Tibial nerve (tissue), 4 donors: ENCODE data around the gene TXNDC2. TPM values are rescaled to one million over a fixed set of nuclear protein-coding genes. Genes with fewer than 3 reads are reported as not detected.

Experiments used
- DNase-seq, 2 donors: peaks; one replicate each; pipeline ENCODE4 v3.0.0-alpha.2; 2019; ENCODE audit warnings: low spot score in 2 of 2
- H3K27ac ChIP-seq, 4 donors: fragments of 200-600 bp; sonication (generic) in 3 of 4; one replicate each; pipeline ENCODE4 v1.5.1; 2017 to 2019; ENCODE audit warnings: mild to moderate bottlenecking in 1 of 4
- H3K27me3 ChIP-seq, 2 donors: fragments of 200-600 bp; sonication (generic) in 1 of 2; one replicate each; pipeline versions ENCODE4 v1.5.1 to v1.6.0; 2017 to 2019
- H3K36me3 ChIP-seq, 3 donors: fragments of 200-600 bp; sonication (generic); one replicate each; pipeline ENCODE4 v1.5.1; 2018 to 2019
- H3K4me1 ChIP-seq, 4 donors: fragments of 200-600 bp; sonication (generic) in 3 of 4; one replicate each; pipeline ENCODE4 v1.5.1; 2017 to 2019
- H3K4me3 ChIP-seq, 4 donors: fragments of 200-600 bp; sonication (generic) in 3 of 4; one replicate each; pipeline ENCODE4 v1.5.1; 2017 to 2019; ENCODE audit warnings: mild to moderate bottlenecking in 1 of 4, moderate library complexity in 1 of 4
- H3K9me3 ChIP-seq, 4 donors: fragments of 200-600 bp; sonication (generic) in 3 of 4; one replicate each; pipeline ENCODE4 v1.5.1; 2017 to 2019
- EP300 ChIP-seq, 2 donors: sonication (generic); formaldehyde crosslinking; IDR thresholded peaks; one replicate each; pipeline ENCODE4 v1.6.1; 2017; ENCODE audit warnings: antibody characterized with exemption in 2 of 2, mild to moderate bottlenecking in 1 of 2
- POLR2A ChIP-seq, 2 donors: fragments of 450-650 bp; IDR thresholded peaks; one replicate each; pipeline ENCODE4 v1.6.1; 2017; ENCODE audit warnings: antibody characterized with exemption in 2 of 2, mild to moderate bottlenecking in 2 of 2, moderate library complexity in 2 of 2
- WGBS, 2 donors: methylation state at CpG; one replicate each; pipeline ENCODE4 v1.1.5; 2018; 5-methylcytosine and 5-hydroxymethylcytosine counted together
- total RNA-seq, 4 donors: library from RNA; depleted of rRNA; stranded (reverse); fragments of >200 nt; gene quantifications; one replicate each; pipeline ENCODE4 v1.1.0, GENCODE V29; 2016
- TF ChIP-seq, protein P1 (sequence below), 5 experiments: fragments of 200-600 bp in 3 of 5; fragments of 450-650 bp in 2 of 5; sonication (generic) in 3 of 5; IDR thresholded peaks; one replicate each; pipeline ENCODE4 v1.5.1; 2016 to 2019; ENCODE audit warnings: antibody characterized with exemption in 5 of 5, mild to moderate bottlenecking in 3 of 5, moderate library complexity in 2 of 5

The TXNDC2 gene
- total RNA-seq, 4 donors from 2014 or later = 0.20 TPM; not detected in 3

DNA sequence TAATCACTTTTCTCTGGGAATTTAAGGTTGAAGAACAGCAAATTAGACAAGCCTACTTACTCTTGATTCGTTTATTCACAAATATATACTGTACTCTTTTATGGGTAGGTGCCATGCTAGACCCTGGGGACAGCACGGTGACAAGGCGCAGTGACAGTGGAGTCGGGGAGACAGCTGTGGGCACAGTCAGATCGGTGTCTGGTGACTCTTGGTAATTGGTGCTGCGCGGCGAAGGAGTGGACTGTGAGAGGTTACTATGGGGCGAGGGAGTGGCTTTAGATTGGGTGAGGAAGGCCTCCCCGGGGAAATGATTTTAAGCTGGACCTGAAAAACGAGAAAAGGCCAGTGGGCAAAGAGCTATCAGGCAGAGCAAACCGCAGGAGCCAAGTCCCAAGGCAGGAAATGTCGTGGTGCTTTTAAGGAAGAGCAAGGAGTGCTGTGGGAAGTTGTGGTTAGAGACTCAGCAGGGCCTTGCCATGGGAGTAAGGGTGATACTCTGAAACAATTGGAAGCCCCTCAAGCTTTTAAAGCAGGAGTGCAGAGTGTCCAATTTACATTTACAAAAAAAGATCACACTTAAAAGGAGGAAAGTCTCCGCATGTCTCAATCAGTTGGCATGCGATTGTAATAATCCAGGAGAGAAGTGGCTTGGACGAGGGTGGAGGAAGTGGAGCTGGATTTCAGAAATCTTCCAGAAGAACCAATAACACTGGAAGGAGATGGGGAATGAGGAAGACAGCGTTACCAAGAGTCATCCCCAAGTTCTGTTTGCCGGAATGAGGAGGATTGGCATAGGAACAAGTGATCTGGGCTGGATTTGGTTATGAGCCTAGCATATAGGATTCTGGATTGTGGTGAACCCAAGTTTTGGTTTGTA, 36.1 kb upstream of the TXNDC2 start:
- Histone ChIP-seq H3K27me3 (no peaks in the 10 kb centered on the region), H3K27ac (peak overlapping the region in 2 of 4 donors; percentile 18 to 28), H3K36me3 (no peaks in the 10 kb centered on the region), H3K9me3 (no peaks in the 10 kb centered on the region), H3K4me1 (peaks cover 0 to 41% (median 6%) of the 10 kb centered on the region in 4 donors), H3K4me3 (no peak overlapping the region)
- WGBS, 2 donors = 75 to 78% methylated on average over 18 of the region's 18 CpGs
- TF ChIP-seq, protein P1, sequence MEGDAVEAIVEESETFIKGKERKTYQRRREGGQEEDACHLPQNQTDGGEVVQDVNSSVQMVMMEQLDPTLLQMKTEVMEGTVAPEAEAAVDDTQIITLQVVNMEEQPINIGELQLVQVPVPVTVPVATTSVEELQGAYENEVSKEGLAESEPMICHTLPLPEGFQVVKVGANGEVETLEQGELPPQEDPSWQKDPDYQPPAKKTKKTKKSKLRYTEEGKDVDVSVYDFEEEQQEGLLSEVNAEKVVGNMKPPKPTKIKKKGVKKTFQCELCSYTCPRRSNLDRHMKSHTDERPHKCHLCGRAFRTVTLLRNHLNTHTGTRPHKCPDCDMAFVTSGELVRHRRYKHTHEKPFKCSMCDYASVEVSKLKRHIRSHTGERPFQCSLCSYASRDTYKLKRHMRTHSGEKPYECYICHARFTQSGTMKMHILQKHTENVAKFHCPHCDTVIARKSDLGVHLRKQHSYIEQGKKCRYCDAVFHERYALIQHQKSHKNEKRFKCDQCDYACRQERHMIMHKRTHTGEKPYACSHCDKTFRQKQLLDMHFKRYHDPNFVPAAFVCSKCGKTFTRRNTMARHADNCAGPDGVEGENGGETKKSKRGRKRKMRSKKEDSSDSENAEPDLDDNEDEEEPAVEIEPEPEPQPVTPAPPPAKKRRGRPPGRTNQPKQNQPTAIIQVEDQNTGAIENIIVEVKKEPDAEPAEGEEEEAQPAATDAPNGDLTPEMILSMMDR (IDR thresholded peaks at IDR 0.05) = no peak
- TF ChIP-seq EP300 (IDR thresholded peaks at IDR 0.05) = peak in 1 of 2 donors; percentile 55
- DNase-seq = peak in 1 of 2 donors; percentile 51

DNA sequence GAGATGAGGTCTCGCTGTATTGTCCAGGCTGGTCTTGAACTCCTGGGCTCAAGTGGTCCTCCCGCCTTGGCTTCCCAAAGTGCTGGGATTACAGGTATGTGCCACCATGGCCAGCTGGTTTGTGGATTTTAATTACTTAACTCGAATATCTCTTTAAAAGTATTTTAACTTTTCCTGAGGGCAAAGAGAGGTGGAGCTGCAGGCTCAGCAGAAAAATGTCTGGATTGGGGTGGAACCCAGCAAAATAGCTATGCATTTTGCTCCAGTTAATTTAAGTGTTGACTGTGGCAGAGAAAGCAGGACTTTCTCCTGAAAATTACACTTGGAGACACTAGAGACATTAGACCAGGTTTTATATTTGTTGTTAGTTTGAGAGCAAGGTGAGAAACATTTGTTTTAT, 35.5 kb upstream of the TXNDC2 start:
- no peaks in the 10 kb centered on the region for H3K36me3 ChIP-seq
- H3K4me3 ChIP-seq = no peak overlapping the region
- TF ChIP-seq POLR2A (IDR thresholded peaks at IDR 0.05) (no peak), EP300 (IDR thresholded peaks at IDR 0.05) (no peak)
- TF ChIP-seq, protein P1 (IDR thresholded peaks at IDR 0.05) = no peak
- no peaks in the 10 kb centered on the region for H3K27me3 ChIP-seq
- 87 to 88% methylated on average over 3 of the region's 3 CpGs for WGBS, 2 donors
- peak overlapping the region in 1 of 4 donors; percentile 18 for H3K27ac ChIP-seq
- DNase-seq = no peak
- H3K4me1 ChIP-seq = peaks cover 0 to 44% (median 9%) of the 10 kb centered on the region in 4 donors
- H3K9me3 ChIP-seq = no peaks in the 10 kb centered on the region

DNA sequence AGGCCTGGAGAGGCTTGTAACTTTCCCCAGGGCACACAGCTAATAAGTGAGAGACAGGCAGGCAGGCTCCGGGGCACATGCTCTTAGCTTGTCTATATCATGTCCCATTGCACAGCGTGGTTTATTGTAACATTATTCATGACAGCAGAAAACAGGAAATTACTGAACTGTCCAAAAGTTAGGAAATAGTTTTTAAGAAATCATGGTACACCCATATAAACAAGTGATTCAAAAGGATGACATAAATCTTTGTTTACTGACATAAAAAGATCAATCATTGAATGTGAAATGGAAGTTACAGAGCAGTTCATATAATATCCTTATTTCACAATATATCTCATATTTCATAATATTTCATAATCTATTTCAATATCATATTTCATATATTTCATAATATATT, 34.3 kb upstream of the TXNDC2 start:
- TF ChIP-seq EP300 (IDR thresholded peaks at IDR 0.05) = peak; percentile 34 to 56
- TF ChIP-seq, protein P1 (IDR thresholded peaks at IDR 0.05) = no peak
- no peak overlapping the region for H3K27ac ChIP-seq
- H3K36me3 ChIP-seq = no peaks in the 10 kb centered on the region
- no peaks in the 10 kb centered on the region for H3K9me3 ChIP-seq
- WGBS, 2 donors = 83 to 91% methylated on average over 2 of the region's 2 CpGs
- peaks cover 0 to 44% (median 12%) of the 10 kb centered on the region in 4 donors for H3K4me1 ChIP-seq
- no peak overlapping the region for H3K4me3 ChIP-seq
- DNase-seq = no peak
- no peaks in the 10 kb centered on the region for H3K27me3 ChIP-seq

DNA sequence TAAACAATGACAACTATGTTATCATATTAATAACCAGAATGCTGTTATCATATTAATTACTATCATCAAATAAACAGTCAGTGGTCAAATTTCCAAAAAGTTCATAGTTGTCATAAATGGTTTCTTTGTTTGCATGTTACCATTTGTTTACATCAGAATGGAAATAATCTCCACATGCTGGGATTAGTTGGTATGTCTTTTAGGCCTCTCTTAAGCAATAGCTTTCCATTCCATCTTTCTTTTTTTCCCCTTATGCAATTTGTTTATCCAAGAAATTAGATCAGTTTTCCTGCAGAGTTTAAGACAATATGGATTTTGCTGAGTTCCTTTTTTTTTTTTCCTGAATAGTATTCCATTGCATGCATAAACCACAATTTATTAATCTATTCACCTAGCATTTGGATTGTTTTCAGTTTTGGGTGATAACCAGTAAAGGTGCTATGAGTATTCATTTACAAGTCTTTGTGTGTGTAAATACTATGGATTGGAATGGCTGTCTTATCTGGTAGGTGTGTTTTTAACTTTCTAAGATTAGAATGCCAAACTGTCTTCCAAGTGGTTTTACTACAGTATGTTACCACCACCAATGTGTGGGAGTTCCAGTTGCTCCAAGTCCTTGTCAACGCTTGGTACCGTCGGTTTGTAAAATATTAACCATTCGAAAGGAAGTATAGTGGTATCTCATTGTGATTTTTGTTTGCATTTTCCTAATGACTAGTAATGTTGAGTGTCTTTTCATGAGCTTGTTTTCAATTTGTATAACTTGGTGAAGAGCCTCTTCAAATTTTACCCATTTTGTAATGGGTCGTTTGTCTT, 33.3 kb upstream of the TXNDC2 start:
- no peak overlapping the region for H3K4me3 ChIP-seq
- H3K9me3 ChIP-seq = no peaks in the 10 kb centered on the region
- no peaks in the 10 kb centered on the region for H3K36me3 ChIP-seq
- no peak overlapping the region for H3K27ac ChIP-seq
- 91 to 94% methylated on average over 5 of the region's 5 CpGs for WGBS, 2 donors
- H3K27me3 ChIP-seq = no peaks in the 10 kb centered on the region
- TF ChIP-seq POLR2A (IDR thresholded peaks at IDR 0.05) (no peak), EP300 (IDR thresholded peaks at IDR 0.05) (no peak)
- TF ChIP-seq, protein P1 (IDR thresholded peaks at IDR 0.05) = no peak
- DNase-seq = no peak
- peaks cover 0 to 37% (median 10%) of the 10 kb centered on the region in 4 donors for H3K4me1 ChIP-seq
